Lower leg skin (tissue), 4 donors: ENCODE results near the gene HS3ST3A1. TPM values are rescaled to one million over a fixed set of nuclear protein-coding genes. Genes with fewer than 3 reads are reported as not detected.

Experiments
- DNase-seq, 2 donors: peaks; one replicate each; pipeline ENCODE4 v3.0.0-alpha.2; 2019; ENCODE audit warnings: low spot score in 2 of 2
- H3K4me3 ChIP-seq: fragments of 200-600 bp; sonication (generic); 2 replicates; pipeline ENCODE4 v1.5.1; 2017; ENCODE audit warnings: mild to moderate bottlenecking, low read depth; ENCODE audit not compliant: poor library complexity, severe bottlenecking
- CTCF ChIP-seq, 3 donors: fragments of 450-650 bp; IDR thresholded peaks; one replicate each; pipeline ENCODE4 v1.5.1; 2016; ENCODE audit warnings: antibody characterized with exemption in 3 of 3, mild to moderate bottlenecking in 3 of 3, moderate library complexity in 2 of 3
- POLR2A ChIP-seq, 2 donors: fragments of 450-650 bp; IDR thresholded peaks; one replicate each; pipeline ENCODE4 v1.6.1; 2016 to 2017; ENCODE audit warnings: antibody characterized with exemption in 2 of 2, mild to moderate bottlenecking in 1 of 2, moderate library complexity in 1 of 2
- WGBS, 2 donors: methylation state at CpG; one replicate each; pipeline ENCODE4 v1.1.5; 2018; 5-methylcytosine and 5-hydroxymethylcytosine counted together
- intact Hi-C: fragments of 100-400 bp; cut with DNase I; formaldehyde crosslinking; loops from one replicate; pipeline ENCODE4 v1.15.0; 2023; ENCODE audit warnings: low total_unique reads
- total RNA-seq, 4 donors: library from RNA; depleted of rRNA; stranded (reverse); fragments of >200 nt; gene quantifications; one replicate each; pipeline ENCODE4 v1.1.0, GENCODE V29; 2016

Gene HS3ST3A1
- total RNA-seq, 4 donors from 2014 or later: 1.4 to 21.2 (median 7.8) TPM

- no peak for TF ChIP-seq POLR2A (IDR thresholded peaks at IDR 0.05)
- TF ChIP-seq CTCF (IDR thresholded peaks at IDR 0.05): no peak
- DNase-seq: no peak
- WGBS, 2 donors: 77 to 85% methylated on average over 10 of the region's 10 CpGs
- H3K4me3 ChIP-seq: no peak overlapping the region
- intact Hi-C loops: loop anchor here (10.0 kb wide), 1 partner anchor 1331 kb away; no protein-coding TSS in a partner anchor
These were observed 8.0 kb downstream of the HS3ST3A1 start for GRCh38 chr17:13593757-13594156.

GRCh38 chr17:13593021-13593751 is 8.5 kb downstream of the HS3ST3A1 start:
- TF ChIP-seq POLR2A (IDR thresholded peaks at IDR 0.05) (no peak), CTCF (IDR thresholded peaks at IDR 0.05) (no peak)
- H3K4me3 ChIP-seq: no peak overlapping the region
- intact Hi-C loops: loop anchor here (10.0 kb wide), 1 partner anchor 1332 kb away; no protein-coding TSS in a partner anchor
- 77 to 78% methylated on average over 10 of the region's 10 CpGs for WGBS, 2 donors
- DNase-seq: no peak

- WGBS, 2 donors: 71 to 76% methylated on average over 7 of the region's 7 CpGs
- H3K4me3 ChIP-seq: no peak overlapping the region
- TF ChIP-seq POLR2A (IDR thresholded peaks at IDR 0.05) (no peak), CTCF (IDR thresholded peaks at IDR 0.05) (no peak)
- DNase-seq: no peak
- intact Hi-C loops: loop anchor here (10.0 kb wide), 1 partner anchor 1332 kb away; no protein-coding TSS in a partner anchor
These were observed 9.3 kb downstream of the HS3ST3A1 start for GRCh38 chr17:13592427-13592826.

GRCh38 chr17:13590441-13590840 is 11.3 kb downstream of the HS3ST3A1 start:
- WGBS, 2 donors: 90 to 91% methylated on average over 1 of the region's 1 CpG
- TF ChIP-seq CTCF (IDR thresholded peaks at IDR 0.05): no peak
- no peak for TF ChIP-seq POLR2A (IDR thresholded peaks at IDR 0.05)
- H3K4me3 ChIP-seq: no peak overlapping the region
- no peak for DNase-seq
- intact Hi-C loops: loop anchor here (10.0 kb wide), 1 partner anchor 1334 kb away; no protein-coding TSS in a partner anchor

GRCh38 chr17:13589658-13590057 is 12.1 kb downstream of the HS3ST3A1 start:
- WGBS, 2 donors: 61 to 68% methylated on average over 6 of the region's 6 CpGs
- intact Hi-C loops: loop anchor here (10.0 kb wide), 1 partner anchor 1335 kb away; no protein-coding TSS in a partner anchor
- no peak overlapping the region for H3K4me3 ChIP-seq
- TF ChIP-seq POLR2A (IDR thresholded peaks at IDR 0.05): no peak
- no peak for TF ChIP-seq CTCF (IDR thresholded peaks at IDR 0.05)
- DNase-seq: no peak
